Measurements from ENCODE around the gene ADAR. TPM values are rescaled to one million over a fixed set of nuclear protein-coding genes. Genes with fewer than 3 reads are reported as not detected.

ADAR gene
- total and polyA plus RNA-seq, 2 of the 8 experiments (the other 6 are each of a cell fraction or from before 2014, with no cell fraction given) = 125 to 242 TPM

- no peak for TF ChIP-seq ATF2 (IDR thresholded peaks at IDR 0.05; ENCODE audit: low read length)
- TF ChIP-seq SIX5 (IDR thresholded peaks at IDR 0.05; ENCODE audit: low read depth, low read length) = no peak
- TF ChIP-seq RXRA (IDR thresholded peaks at IDR 0.05; ENCODE audit: insufficient read depth, low read depth, low read length) = no peak
- TF ChIP-seq NANOG (IDR thresholded peaks at IDR 0.05; ENCODE audit: insufficient read depth, low read depth, low read length, poor library complexity, severe bottlenecking) = no peak
- no peak for TF ChIP-seq MAFK (IDR thresholded peaks at IDR 0.05; ENCODE audit: low read depth, low read length)
- no peak for TF ChIP-seq POLR2AphosphoS5 (IDR thresholded peaks at IDR 0.05; ENCODE audit: low read depth, low read length)
- no peak for TF ChIP-seq NRF1 (IDR thresholded peaks at IDR 0.05; ENCODE audit: low read depth, low read length)
- TF ChIP-seq CBX8 (IDR thresholded peaks at IDR 0.05; ENCODE audit: borderline replicate concordance, low read depth, low read length) = no peak
- TF ChIP-seq CBX5 (IDR thresholded peaks at IDR 0.05; ENCODE audit: low read depth, low read length) = no peak
- no peak for TF ChIP-seq ZNF274 (IDR thresholded peaks at IDR 0.05; ENCODE audit: borderline replicate concordance, extremely low read depth, low read length)
Measured at GRCh38 chr1:154550070-154550469, 57.9 kb downstream of the ADAR start (continued).
